OCI-LY1 (cell line): Measurements from ENCODE around the gene TM2D3.

ENCODE experiments used
- H2AFZ ChIP-seq: fragments of 200-600 bp; sonication (generic), shearing (Covaris generic); 2 replicates; pipeline ENCODE4 v1.6.0; 2014; ENCODE audit warnings: antibody characterized with exemption, mild to moderate bottlenecking, low read length
- H3F3A ChIP-seq: fragments of 200-600 bp; sonication (generic), shearing (Covaris generic); 2 replicates; pipeline ENCODE4 v1.6.0; 2014; ENCODE audit warnings: mild to moderate bottlenecking, antibody characterized with exemption, low read length, moderate library complexity; ENCODE audit not compliant: insufficient read depth
- H3K27ac ChIP-seq: fragments of 200-600 bp; sonication (generic); 2 replicates; pipeline ENCODE4 v1.5.1; 2014; ENCODE audit warnings: low read length, mixed run types, mild to moderate bottlenecking, low read depth; ENCODE audit not compliant: poor library complexity, severe bottlenecking
- H3K27me3 ChIP-seq: fragments of 200-600 bp; sonication (generic); 2 replicates; pipeline ENCODE4 v1.6.0; 2014; ENCODE audit warnings: antibody characterized with exemption, mild to moderate bottlenecking, low read length, moderate library complexity; ENCODE audit not compliant: insufficient read depth
- H3K36me3 ChIP-seq: fragments of 200-600 bp; sonication (generic); 2 replicates; pipeline ENCODE4 v1.6.1; 2014; ENCODE audit warnings: mild to moderate bottlenecking, antibody characterized with exemption, low read length, moderate library complexity, mixed read lengths; ENCODE audit not compliant: insufficient read depth
- H3K4me1 ChIP-seq: fragments of 200-600 bp; sonication (generic); 2 replicates; pipeline ENCODE4 v1.5.1; 2014; ENCODE audit warnings: mild to moderate bottlenecking, low read length, moderate library complexity; ENCODE audit not compliant: insufficient read depth, severe bottlenecking
- H3K4me2 ChIP-seq: fragments of 200-600 bp; sonication (generic), shearing (Covaris generic); 2 replicates; pipeline ENCODE4 v1.6.1; 2014; ENCODE audit warnings: low read length
- H3K4me3 ChIP-seq: fragments of 200-600 bp; sonication (generic); 2 replicates; pipeline ENCODE4 v1.5.1; 2014; ENCODE audit warnings: low read length, low read depth, mild to moderate bottlenecking, mixed read lengths; ENCODE audit not compliant: poor library complexity, severe bottlenecking
- H3K79me2 ChIP-seq: fragments of 200-600 bp; shearing (Covaris generic); 2 replicates; pipeline ENCODE4 v1.6.1; 2016; ENCODE audit warnings: mixed run types, low read length, mixed read lengths; ENCODE audit not compliant: insufficient read depth
- H3K9ac ChIP-seq: fragments of 200-600 bp; sonication (generic), shearing (Covaris generic); 2 replicates; pipeline ENCODE4 v1.6.1; 2014; ENCODE audit warnings: mild to moderate bottlenecking, low read length, mixed read lengths
- H3K9me2 ChIP-seq: fragments of 200-600 bp; sonication (generic), shearing (Covaris generic); 2 replicates; pipeline ENCODE4 v1.6.1; 2014; ENCODE audit warnings: low read depth, mild to moderate bottlenecking, low read length, mixed read lengths
- H3K9me3 ChIP-seq: fragments of 200-600 bp; shearing (Covaris generic); 2 replicates; pipeline ENCODE4 v1.6.1; 2014; ENCODE audit warnings: low read length, mixed read lengths
- H4K20me1 ChIP-seq: fragments of 200-600 bp; sonication (generic), shearing (Covaris generic); 2 replicates; pipeline ENCODE4 v1.6.0; 2016; ENCODE audit warnings: mild to moderate bottlenecking, low read length; ENCODE audit not compliant: insufficient read depth
- EZH2 ChIP-seq: fragments of 200-600 bp; sonication (generic), shearing (Covaris generic); IDR thresholded peaks from 2 replicates; pipeline ENCODE4 v1.8.0; 2017; ENCODE audit warnings: borderline replicate concordance, mixed run types, mild to moderate bottlenecking, antibody characterized with exemption, low read length, moderate library complexity, mixed read lengths
- TF ChIP-seq, protein P1 (sequence below): fragments of 200-600 bp; sonication (generic), shearing (Covaris generic); IDR thresholded peaks from 2 replicates; pipeline ENCODE4 v1.5.1; 2017; ENCODE audit warnings: mild to moderate bottlenecking, antibody characterized with exemption, low read length, moderate library complexity, mixed read lengths

The TM2D3 gene, protein sequence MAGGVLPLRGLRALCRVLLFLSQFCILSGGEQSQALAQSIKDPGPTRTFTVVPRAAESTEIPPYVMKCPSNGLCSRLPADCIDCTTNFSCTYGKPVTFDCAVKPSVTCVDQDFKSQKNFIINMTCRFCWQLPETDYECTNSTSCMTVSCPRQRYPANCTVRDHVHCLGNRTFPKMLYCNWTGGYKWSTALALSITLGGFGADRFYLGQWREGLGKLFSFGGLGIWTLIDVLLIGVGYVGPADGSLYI

DNA sequence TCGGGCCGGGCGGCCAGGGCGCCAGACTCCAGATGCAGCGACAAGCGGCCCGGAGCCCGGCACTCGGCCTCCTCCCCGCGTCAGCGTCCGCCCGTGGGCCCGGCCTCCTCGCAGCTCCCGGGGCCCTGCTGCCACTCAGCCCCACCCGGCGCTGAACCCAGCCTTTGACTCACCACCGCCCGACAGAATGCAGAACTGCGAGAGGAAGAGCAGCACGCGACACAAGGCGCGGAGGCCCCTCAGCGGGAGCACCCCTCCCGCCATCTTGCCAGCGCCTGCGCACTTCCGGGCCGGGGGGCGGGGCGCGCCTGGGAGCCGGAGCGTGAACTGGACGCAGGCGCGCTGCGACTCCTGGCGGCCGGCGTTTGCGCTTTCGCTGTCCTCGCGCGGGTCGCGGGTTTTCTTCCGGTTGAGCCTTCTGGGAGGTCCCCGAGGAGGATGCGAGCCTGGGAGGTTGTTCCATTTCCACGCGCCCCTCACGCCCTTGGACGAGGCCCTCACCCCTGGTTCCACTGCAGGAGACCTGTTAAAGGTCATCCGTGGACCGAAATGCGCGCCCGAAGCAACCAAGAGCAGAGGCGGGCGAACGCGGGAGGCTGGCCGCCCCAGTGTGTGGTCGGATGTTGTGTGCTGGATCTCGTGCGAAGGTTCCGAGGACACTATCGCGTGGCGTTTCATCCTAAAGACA, at the start of gene TM2D3:
Gene TM2D3, minus strand, starts transcription at position 284 of the 688 bp plus-strand sequence. Its CDS starts 20 bp downstream, at position 264.
- Histone ChIP-seq H3K27ac (peak within 1 kb of the TSS; percentile 65), H3K4me1 (peaks cover 39% of the 10 kb centered on the region), H3F3A (no peaks in the 10 kb centered on the region; the same call in 1 of the 2 replicates), H4K20me1 (0 out of 2 replicates have a peak, but pooled peaks cover 5% of the 10 kb centered on the region), H3K4me3 (peak within 1 kb of the TSS; percentile 82), H3K9ac (peak within 1 kb of the TSS; percentile 93), H3K4me2 (peak within 1 kb of the TSS; percentile 96), H3K9me2 (no peaks in the 10 kb centered on the region), H3K9me3 (no peaks in the 10 kb centered on the region), H3K27me3 (no peaks in the 10 kb centered on the region), H3K79me2 (peaks cover 36% of the 10 kb centered on the region), H3K36me3 (peaks cover 27% of the 10 kb centered on the region; the same call in 1 of the 2 replicates), H2AFZ (0 out of 2 replicates have a peak within 1 kb of the TSS, but pooled peaks have one; percentile 42)
- TF ChIP-seq, protein P1, sequence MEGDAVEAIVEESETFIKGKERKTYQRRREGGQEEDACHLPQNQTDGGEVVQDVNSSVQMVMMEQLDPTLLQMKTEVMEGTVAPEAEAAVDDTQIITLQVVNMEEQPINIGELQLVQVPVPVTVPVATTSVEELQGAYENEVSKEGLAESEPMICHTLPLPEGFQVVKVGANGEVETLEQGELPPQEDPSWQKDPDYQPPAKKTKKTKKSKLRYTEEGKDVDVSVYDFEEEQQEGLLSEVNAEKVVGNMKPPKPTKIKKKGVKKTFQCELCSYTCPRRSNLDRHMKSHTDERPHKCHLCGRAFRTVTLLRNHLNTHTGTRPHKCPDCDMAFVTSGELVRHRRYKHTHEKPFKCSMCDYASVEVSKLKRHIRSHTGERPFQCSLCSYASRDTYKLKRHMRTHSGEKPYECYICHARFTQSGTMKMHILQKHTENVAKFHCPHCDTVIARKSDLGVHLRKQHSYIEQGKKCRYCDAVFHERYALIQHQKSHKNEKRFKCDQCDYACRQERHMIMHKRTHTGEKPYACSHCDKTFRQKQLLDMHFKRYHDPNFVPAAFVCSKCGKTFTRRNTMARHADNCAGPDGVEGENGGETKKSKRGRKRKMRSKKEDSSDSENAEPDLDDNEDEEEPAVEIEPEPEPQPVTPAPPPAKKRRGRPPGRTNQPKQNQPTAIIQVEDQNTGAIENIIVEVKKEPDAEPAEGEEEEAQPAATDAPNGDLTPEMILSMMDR: peak; percentile 47
- TF ChIP-seq EZH2: no peak

DNA sequence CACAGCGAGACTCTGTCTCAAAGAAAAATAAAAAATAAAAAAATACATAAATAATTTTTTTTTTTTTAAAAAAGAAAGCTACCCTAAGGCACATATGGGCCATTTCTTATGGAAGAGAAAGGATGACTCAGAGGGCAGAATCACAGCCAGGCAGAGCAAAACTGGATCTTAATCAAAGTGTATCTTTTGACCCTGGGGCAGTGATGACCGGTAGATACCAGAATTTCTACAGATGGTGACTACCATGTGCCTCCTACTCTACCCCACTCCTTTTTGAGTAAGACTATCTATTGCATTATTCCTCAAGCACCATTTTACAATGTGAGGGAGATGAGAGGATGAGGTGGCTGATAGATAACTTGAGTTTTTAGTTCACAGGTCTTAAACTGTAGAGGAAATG, 46.1 kb upstream of the TM2D3 start:
- H3K27me3 ChIP-seq: no peaks in the 10 kb centered on the region
- H3K4me1 ChIP-seq: no peaks in the 10 kb centered on the region
- no peak overlapping the region for H3K4me2 ChIP-seq
- TF ChIP-seq EZH2: no peak
- TF ChIP-seq, protein P1: no peak
- no peaks in the 10 kb centered on the region for H3K9me3 ChIP-seq
- H4K20me1 ChIP-seq: no peaks in the 10 kb centered on the region
- H3K79me2 ChIP-seq: no peaks in the 10 kb centered on the region
- H3K9ac ChIP-seq: no peak overlapping the region
- H3F3A ChIP-seq: no peaks in the 10 kb centered on the region
- H3K4me3 ChIP-seq: no peak overlapping the region
- no peak overlapping the region for H2AFZ ChIP-seq
- no peaks in the 10 kb centered on the region for H3K36me3 ChIP-seq
- H3K27ac ChIP-seq: no peak overlapping the region
- H3K9me2 ChIP-seq: no peaks in the 10 kb centered on the region

DNA sequence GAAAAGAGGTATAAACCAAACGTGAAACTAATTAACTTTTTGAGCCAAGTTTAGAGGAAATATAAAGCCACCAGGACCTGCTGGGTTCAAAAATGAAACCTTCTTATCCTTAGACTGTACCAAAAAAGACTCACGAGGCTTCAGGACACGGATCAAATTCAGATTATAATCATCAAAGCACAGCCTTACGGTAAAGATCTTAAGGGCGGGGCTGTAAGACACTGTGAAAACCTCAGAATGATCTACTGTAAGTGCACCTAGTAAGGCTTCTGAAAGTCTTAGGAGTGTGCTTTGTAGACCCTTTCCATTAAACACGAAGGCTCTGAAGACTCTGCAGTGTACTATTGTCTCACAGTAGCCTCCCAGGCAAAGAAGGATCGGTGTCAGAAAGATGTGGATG, 45.3 kb upstream of the TM2D3 start:
- Histone ChIP-seq H3K4me1 (no peaks in the 10 kb centered on the region), H3K27me3 (no peaks in the 10 kb centered on the region), H3K4me2 (no peak overlapping the region), H3F3A (no peaks in the 10 kb centered on the region), H4K20me1 (no peaks in the 10 kb centered on the region), H3K27ac (no peak overlapping the region), H3K79me2 (no peaks in the 10 kb centered on the region), H3K4me3 (no peak overlapping the region), H3K9ac (no peak overlapping the region), H2AFZ (no peak overlapping the region), H3K9me2 (no peaks in the 10 kb centered on the region), H3K36me3 (no peaks in the 10 kb centered on the region), H3K9me3 (no peaks in the 10 kb centered on the region)
- no peak for TF ChIP-seq EZH2
- TF ChIP-seq, protein P1: no peak
